Renal pelvis (tissue), 4 donors: Measurements from ENCODE around the gene ERAS. TPM values are rescaled to one million over a fixed set of nuclear protein-coding genes. Genes with fewer than 3 reads are reported as not detected.
"Not testable (repeated sequence)": the region's sequence is repeated elsewhere in the genome, so short reads cannot be mapped to it uniquely, and the experiment has no call there.

Experiments used
- DNase-seq: peaks from one replicate; pipeline ENCODE4 v3.0.0-alpha.2; 2013
- polyA plus RNA-seq, 3 donors: library from polyadenylated mRNA; unstranded; fragments of 120-200 nt; gene quantifications; one replicate each; pipeline ENCODE4 v1.2.1, GENCODE V29; 2013; ENCODE audit not compliant: insufficient read length in 3 of 3

ERAS gene
- polyA plus RNA-seq, 3 donors: 0.13 to 0.24 TPM; not detected in 1

- no peak for DNase-seq
Observed at GRCh38 chrX:48794911-48795515, 31.3 kb upstream of the ERAS start.

GRCh38 chrX:48798318-48798717, 28.0 kb upstream of the ERAS start:
- no peak for DNase-seq

DNA sequence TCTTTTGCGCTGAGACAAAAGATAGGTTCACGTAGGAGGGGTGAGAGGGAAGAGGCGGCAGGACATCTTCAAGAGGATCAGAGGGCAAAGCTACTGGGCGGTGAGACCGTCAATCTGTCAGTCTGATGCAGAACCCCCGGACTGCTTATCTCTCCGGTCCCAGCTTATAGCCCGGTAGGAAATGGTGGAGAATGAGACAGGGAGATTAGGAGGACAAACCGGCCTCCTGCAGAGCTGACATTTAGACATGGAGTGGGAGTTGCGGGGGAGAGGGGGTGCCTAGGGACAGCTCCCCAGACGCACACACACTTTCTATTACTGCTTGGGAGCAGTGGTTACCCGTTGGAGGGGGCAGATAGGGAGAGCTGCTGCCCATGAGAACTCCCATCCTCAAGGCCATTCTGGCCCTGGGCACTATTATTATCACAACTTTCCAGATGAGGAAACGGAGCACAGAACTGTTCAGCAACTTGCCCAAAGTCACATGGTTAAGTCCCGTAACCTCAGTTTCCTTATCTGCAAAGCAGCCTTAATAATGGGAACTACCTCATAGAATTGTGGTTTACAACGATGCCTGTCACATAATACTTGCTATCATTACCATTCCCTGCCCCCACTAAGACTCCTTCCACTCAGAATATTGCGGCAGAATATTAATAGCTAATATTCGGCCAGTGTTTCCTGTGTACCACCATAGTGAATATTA, 25.6 kb upstream of the ERAS start:
- no peak for DNase-seq

DNA sequence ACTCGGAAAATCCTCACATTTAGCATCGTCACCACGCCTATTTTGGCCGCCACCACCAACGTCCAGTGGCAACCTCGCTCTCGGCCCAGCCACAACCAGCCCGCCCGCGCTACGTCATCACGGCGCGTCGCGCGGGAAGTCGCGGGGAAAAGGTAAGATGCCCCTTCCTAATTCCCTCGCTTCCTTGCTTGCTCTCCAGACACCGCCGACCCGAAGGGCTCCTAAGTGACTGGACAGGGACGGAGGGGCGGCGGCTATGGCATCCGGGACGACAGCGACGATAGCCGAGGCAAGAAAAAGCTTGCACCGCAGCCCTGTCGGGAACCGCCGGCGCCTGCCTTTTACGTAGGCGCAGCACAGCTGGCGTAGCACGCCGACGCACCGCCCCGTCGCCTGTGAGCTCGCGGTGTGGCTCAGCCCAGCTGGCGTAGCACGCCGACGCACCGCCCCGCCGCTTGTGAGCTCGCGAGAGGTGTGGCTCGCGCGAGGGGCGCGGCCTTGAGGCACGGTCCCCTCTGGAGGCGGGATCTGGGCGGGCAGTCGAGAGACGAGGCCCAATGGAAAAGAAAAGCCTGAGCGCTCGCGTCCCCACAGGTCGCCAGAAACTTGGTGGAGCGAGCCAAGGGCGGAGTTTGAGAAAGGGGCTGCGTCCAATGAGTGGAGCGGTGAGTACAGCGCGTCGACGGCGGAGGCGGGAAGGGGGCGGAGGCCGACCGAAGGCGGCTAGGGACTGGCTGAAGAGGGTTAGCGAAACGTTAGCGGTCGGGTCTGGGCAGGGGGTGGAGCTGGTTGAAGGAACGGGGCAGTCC, 24.8 kb upstream of the ERAS start, which contains the start of gene HDAC6:
Gene HDAC6 (plus strand): TSS at position 788 of the 809 bp plus-strand sequence. CDS start 626 bp downstream, outside the sequence.
- peak; percentile 97 for DNase-seq

GRCh38 chrX:48802089-48802904, 24.0 kb upstream of the ERAS start:
- peak; percentile 83 for DNase-seq

- DNase-seq: no peak
Observed at GRCh38 chrX:48802905-48803200, 23.5 kb upstream of the ERAS start.

GRCh38 chrX:48806081-48806480, 20.2 kb upstream of the ERAS start:
- DNase-seq: no peak

DNA sequence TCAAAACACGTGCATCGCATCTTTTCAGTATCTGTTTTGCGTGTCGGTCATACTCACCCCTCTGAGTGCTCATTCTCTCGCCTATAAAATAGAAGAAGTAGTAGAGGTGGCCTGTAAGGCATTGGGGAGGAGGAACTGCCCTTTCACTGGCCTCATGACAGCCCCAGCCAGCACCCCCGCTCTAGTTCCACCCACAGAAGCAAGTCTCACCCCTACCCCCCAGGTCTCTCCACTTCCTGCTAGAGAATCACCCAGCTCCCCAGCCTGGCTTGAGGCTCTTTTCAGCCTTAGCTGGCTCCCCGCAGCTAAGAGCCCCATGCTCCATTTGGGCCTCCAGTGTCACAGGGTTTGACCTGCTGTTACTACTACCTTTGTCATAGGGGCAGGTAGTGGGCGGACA, 12.7 kb upstream of the ERAS start:
- no peak for DNase-seq

DNA sequence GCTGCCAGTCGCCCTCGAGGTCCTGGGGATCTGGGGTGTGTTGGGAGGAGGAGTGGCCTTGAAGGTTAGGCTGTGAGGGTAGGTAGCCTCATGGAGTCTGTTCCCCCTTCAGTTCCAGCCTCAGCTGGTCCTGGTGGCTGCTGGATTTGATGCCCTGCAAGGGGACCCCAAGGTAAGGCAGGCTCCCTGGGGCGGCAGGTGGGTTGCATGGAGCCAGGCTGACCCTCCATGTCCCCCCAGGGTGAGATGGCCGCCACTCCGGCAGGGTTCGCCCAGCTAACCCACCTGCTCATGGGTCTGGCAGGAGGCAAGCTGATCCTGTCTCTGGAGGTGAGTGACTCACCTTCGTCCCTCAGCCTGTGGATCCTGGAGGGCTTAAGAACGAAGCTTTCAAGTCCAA, 11.6 kb upstream of the ERAS start:
- no peak for DNase-seq

GRCh38 chrX:48815266-48815665, 11.0 kb upstream of the ERAS start:
- DNase-seq: no peak

GRCh38 chrX:48816014-48816810, 10.1 kb upstream of the ERAS start:
- no peak for DNase-seq

GRCh38 chrX:48818098-48818497, 8.2 kb upstream of the ERAS start:
- DNase-seq: no peak

GRCh38 chrX:48818866-48819265, 7.4 kb upstream of the ERAS start:
- no peak for DNase-seq

- DNase-seq: not testable (repeated sequence)
Observed at GRCh38 chrX:48819394-48819793, 6.9 kb upstream of the ERAS start.

DNA sequence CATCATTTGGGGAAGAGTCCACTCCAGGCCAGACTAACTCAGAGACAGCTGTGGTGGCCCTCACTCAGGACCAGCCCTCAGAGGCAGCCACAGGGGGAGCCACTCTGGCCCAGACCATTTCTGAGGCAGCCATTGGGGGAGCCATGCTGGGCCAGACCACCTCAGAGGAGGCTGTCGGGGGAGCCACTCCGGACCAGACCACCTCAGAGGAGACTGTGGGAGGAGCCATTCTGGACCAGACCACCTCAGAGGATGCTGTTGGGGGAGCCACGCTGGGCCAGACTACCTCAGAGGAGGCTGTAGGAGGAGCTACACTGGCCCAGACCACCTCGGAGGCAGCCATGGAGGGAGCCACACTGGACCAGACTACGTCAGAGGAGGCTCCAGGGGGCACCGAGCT, 3.3 kb upstream of the ERAS start:
- DNase-seq: no peak

GRCh38 chrX:48824066-48824465, 2.2 kb upstream of the ERAS start:
- no peak for DNase-seq

DNA sequence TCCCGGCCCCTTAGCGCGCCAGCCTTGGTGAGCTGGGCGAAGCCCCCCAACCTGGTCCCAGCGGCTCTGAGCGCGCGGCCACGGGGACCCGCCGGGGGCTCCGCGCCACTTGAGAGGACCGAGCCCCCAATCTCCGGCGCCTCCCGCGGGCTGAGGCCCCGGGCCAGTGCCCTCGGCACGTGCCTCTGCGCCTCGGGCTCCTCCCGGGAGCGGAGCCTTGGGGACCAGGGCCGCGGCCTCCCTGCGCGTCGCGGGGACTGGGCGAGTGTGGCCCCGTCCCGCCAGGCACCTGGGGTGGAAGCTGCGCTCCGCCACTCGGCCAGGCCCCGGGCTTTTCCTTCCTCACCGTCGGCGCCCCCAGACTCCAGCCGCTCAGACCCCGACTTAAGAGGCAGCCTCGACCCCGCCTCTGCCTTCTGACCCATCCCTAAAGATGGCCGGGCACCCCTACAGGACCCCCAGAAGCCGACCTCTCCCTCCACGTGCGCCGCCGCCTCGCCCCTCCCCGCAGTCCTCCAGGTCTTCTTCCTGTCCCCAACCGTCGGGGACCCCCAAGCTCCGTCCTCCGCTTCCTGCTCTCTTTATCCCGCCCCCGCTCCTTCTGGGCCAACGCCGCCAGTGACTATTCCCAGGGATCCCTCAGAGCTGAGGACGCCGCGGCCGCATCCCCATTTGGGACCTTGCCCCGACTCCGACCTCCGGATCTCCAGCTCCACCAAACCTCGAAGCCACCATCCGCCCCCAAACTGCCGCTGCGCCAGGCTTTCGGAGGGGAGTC, 752 bp downstream of the ERAS start:
- DNase-seq: no peak

DNA sequence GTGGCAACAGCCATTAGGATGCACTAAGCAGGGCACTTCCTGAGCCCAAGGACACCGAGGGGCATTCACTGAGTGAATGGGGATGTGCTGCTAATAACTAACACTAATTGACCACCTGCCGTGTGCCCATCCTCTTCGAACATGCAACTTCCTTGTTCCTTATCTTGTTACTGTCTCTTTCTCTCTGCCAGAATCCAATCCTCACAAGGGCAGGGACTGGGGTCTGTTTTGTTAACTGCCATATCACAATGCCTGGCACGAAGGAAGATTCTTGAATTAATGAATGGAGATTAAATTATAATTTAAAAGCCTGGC, 1.3 kb downstream of the ERAS start:
- DNase-seq: no peak

- DNase-seq: no peak
Observed at GRCh38 chrX:48829016-48829735, 2.9 kb downstream of the ERAS start.
